ENCODE data around the gene ATOX1. TPM values are rescaled to one million over a fixed set of nuclear protein-coding genes. Genes with fewer than 3 reads are reported as not detected.
"Not testable (repeated sequence)": the region's sequence is repeated elsewhere in the genome, so short reads cannot be mapped to it uniquely, and the experiment has no call there.

The ATOX1 gene
- total RNA-seq, 1 donor from 2014 or later, result 96.3 TPM

DNA sequence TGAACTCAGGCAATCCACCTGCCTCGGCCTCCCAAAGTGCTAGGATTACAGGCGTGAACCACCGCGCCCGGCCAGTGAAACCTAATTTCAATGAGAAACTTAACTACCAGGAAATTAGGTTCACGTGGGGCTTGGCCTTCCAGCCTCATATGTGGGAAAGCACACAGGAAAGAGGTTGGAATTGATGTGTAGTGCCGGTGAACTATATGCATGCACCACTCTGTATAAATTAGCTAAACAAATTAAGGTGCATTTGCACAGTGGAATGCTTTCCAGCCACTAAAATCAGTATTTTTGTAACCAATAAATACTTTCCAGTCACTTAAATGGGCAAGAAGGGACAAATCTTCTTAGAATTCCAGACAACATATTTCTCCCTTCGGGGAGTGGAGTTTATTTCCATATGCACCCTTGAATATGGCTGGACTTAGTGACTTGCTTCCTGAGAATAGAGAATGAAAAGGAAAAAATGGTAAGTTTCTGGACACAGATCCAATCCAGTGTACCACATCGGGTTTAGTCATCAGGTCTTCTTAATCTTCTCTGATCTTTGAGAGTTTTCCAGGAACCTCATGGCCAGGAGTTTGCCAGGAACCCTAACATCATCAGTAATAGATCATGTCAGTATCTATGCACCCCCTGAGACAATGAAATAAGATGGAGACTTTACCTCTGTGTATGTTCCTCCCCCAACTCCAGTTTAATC lies 24.9 kb downstream of the ATOX1 start:
- no peak for DNase-seq

DNA sequence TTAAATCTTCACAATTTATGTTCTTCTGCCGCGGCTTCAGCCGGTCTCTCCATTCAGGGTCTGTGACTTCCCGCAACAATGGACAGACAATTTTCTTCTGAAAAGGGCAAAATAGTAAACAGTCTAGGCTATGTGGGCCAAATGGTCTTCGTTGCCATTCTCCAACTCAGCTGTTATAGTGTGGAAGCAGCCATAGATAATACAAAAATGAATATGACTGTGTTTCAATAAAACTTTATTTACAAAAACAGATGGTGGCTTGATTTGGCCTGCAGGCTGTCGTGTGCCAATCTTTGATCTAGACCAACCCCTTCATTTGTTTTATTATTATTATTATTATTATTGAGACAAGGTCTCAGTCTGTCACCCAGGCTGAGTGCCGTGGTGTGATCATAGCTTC lies 28.1 kb downstream of the ATOX1 start:
- DNase-seq, result no peak

DNA sequence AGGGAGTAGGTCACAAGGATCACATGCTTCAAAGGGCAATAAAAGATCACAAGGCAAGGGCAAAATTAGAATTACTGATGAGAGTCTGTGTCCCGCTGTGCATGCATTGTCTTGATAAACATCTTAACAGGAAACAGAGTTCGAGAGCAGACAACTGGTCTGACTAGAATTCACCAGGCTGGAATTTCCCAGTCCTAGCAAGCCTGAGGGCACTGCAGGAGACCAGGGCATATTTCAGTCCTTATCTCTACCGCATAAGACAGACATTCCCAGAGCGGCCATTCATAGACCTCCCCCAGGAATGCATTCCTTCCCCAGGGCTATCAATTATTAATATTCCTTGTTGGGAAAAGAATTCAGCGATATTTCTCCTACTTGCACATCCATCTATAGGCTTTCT lies 28.8 kb downstream of the ATOX1 start:
- DNase-seq, result not testable (repeated sequence)

DNA sequence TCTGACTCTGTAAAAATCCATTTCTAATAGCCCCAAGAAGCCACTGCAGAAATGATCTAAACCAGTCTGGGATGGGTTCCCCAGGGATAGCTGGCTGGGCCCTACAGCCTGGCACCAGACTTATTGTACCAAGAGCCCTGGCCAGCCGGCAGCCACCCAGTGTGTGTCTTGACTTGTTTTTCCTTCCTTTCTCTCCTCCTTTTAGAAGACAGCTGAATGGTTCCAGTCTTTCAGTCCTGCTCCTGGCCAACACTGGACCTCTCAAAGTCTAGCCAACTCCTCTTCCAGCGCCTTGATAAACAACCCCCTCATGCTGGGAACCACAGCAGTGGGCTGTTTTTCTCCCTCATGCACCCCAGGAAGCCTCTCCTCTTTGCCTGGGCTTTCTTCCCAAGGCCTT lies 34.1 kb downstream of the ATOX1 start:
- DNase-seq, result no peak

DNA sequence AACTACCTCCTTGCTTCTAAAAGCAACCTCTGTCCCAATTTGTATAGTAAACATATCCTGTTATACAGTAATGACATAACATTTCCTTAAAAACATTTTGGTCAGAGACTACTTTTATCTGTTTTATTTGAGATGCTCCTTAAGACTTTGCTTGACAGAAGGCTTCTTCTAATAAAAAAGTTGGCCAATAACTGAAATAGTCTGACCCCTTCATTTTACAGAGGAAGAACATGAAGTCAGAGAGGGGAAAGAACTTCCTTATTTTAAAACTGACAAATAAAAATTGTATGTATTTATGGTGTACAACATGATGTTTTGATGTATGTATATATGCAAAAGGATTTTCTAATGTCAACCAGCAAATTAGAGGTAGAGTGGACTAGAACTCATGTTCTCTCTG lies 35.9 kb downstream of the ATOX1 start:
- DNase-seq, result no peak

DNA sequence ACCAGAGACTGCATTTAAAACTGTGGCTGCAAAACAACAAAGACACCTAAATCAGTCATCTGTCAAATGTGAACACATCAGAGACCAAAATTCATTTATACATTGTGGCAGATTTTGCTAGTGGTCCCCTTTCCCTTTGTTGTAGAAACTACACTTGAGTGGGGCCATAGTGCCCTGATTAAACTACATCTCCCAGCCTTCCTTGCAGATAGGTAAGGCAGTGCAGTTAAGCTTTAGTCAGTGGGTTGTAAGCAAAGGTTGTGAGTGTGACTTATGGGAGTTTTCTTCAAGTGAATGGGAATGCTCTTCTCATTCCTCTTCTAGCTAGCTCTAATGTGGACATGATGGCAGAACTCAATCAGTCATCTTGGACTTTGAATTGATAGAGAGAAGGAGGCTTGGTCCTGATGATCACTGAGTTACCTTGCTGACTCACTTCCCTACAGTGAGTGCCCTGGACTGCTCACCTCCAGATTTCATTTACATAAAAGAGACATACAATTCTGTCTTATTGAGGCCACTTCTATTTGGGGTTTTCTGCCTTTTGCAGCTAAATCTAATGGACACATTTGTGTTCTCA lies 36.5 kb downstream of the ATOX1 start:
- DNase-seq, result no peak

DNA sequence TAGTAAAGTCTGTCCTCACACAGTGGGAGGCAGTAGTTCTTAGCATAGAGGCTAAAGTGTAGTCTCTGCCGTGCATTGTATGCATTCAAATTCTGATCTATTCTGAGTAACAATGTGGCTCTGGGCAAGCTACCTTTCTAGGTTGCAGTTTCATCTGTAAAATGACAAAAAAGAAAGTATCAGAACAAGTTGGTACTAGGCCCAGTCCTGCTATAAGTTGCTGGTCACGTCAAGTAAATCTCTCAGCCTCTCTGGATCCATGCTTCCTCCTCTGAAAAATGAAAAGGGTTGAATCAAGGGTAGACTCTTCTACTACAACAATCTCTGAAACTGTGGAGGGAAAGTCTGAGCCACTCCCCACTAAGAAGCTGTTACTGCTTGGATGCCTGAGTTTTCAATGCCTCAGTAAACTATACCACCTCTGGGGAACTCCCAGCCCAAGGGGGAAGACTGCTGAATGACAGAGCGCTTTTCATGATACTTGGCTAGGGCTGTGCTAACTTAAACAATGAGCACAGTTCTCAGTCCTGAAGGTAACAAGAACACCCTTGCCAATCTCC lies 37.3 kb downstream of the ATOX1 start:
- DNase-seq, result no peak

DNA sequence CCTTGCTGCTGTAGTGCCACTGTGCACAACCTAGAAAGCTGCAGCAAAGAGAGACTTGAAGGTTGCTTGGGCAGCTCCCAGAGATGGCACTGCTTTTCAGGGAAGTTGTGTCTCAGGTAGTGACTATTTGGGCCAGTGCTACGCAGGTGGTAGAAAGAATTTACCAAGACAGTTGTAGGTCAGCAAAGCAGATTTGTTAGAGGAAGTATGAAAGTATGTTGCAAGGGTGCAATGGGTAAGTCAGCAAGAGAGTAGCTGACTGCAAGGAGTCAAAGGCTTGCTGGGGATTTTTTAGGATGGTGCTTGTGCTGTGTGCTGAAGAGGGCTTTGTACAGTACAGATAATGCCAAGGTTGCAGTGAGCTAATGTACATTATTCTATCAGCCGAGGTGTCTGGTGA lies 38.2 kb downstream of the ATOX1 start:
- DNase-seq, result no peak

DNA sequence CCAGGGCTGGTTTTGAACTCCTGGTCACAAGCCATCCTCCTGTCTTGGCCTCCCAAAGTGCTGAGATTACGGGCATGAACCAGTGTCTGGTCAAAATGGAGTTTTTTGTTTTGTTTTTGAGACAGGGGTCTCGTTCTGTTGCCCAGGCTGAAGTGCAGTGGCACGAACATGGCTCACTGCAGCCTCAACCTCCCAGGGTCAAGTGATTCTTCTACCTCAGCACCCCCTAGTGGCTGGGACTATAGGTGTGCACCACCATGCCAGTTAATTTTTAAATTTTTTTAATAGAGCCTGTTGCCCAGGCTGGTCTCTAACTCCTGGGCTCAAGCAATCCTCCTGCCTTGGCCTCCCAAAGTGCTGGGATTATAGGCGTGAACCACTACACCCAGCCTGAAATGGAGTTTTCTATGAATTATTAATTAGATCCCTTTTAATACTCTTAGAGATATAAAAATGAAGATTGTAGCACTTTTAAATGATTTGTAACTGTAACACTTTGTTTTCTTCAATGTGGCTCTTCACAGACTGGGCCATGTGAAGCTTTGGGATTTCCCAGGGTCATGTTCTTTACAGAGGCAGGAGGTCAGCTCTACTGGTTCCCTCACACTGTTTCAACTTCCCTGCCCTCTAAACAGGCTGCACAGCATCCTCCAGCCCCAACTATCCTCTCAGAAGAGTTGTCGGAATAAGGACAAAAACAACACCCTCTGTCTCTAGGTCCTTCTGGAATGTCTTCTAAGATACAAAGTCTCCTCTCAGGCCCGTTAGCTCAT lies 39.0 kb downstream of the ATOX1 start:
- peak; percentile 80 for DNase-seq

DNA sequence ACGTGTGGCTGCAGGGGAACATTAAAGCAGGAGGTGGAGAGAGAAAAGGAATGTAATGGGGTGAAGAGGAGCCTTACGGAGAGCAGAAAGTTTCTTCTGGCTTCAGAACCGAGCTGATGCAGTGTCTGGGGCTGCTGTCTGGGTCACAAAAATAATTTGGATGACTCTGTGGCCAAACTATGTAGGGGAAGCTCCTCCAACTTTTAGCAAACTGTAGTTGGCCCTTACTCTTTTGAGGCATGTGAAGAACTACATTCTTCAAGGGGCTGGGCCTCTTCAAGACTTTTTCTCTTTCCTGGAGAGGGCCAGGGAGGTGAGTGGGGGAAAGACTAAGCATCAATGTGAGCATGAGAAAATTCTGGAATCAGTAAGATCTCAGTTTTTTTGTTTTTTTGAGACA lies 39.8 kb downstream of the ATOX1 start:
- no peak for DNase-seq

DNA sequence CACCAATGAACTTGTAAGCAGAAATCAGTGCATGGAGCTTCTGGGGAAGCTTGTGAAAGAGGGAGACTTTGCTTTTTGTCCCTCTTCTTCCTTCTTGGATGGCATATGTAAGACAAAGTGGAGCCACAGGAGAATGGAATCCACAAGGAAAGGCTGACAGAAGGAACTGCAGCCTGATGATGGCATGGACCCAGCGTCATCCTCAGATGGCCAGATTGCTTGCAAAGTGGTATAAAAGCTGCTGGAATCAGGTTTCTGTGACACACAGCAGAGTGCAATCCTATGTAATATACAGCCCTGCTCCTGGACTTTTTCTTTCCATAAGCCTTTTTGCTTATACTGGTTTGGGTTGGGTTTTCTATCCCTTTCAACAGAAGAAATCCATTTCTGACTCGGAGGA lies 40.3 kb downstream of the ATOX1 start:
- DNase-seq, result no peak

DNA sequence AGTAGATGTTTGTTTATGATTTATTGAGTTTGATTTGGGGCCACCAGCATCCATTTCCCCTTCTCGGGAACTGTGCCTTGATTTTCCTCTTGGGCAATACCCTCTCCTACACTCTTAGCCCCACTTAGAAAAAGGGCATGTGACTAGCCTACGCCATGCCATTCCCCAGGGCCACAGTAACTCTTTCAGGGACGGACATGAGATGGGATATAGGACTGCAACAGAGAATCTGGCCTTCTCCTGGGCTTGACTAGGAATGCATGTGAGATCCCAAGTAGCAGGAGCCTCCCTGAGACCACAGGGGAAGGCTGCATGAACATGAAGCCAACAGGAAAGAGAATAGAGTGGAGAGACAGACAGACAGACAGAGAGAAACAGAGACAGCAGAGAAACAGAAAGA lies 41.0 kb downstream of the ATOX1 start:
- no peak for DNase-seq

DNA sequence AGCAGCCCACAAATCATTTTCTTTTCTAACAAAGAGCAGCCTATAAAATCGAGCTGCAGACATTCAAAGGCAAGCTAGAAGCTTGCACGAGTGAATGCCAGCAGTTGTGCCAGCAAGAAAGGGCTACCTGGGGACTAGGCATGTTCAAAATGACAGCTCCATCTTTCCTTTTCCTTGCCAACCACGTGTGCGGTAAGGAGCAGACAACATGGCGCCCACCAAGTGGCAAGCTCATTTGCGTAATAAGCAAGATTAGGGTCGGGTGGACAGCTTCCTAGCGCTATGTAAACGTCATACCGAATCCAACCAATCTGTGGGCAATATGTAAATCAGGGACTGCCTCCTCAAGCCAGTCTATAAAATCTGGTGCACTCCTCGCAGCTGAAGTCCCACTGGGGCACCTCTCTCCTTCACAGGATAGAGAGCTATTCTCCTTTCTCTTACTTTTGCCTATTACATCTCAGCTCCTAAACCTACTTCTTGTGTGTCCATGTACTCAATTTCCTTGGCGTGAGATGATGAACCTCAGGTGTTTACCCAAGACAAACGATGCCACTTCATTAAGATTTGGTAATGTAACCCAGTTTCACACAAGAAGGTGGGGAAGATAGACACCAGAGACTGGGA lies 49.2 kb downstream of the ATOX1 start:
- DNase-seq, result no peak

DNA sequence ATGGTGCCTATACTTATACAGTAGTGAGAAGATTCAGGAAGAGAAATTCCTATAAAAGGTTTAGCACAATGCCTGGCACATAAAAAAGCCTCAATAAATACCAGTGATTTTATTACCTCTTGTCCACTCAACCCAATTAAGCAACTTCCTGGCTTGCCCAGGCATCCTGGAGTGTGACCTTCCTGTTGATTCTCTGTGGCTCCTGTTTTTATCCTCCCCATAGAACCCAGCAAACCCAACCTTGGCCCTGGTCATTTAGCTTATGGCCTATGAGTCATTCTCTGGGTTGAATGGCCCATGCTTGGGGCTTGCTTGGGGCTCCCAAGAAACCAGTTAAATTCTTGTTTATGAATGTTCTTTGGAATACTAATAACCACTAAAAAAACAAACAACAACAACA lies 50.3 kb downstream of the ATOX1 start:
- DNase-seq, result peak; percentile 61

DNA sequence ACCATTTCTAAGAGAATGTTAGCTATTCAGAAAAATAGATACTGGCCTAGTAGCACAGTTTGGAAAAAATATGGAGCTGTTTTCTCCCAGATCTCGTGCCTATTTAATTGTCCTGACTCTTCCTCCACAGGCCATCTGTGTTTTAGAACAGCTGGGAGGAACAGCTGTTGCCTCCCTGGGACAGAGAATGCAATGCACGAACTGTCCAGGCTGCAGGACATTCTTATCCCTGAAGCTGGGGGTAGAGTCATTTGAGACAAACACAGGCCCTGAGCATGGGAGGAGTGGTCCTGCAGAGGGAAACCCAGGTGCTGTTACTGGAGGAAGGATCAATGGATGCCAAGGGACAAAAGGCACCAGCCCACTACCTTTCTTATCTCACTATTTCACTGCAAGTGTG lies 50.9 kb downstream of the ATOX1 start:
- DNase-seq, result peak; percentile 33

DNA sequence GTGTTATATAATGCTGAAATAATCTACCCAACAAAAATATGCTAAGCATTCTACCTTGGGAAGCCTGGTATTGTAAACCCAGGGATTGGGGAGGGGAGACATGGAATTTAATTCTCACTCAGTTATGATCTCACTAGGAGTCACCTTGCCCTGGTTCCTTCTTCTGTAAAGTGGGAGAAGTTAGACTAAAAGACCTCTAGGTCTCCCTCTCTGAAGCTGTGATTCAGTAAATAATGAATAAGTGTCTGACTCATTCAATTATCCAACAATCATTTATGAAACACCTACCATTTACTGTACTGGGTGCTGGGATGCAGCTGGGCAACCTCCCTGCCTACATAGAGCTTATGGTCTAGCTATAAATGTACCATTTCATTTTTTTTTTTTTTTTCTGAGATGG lies 51.5 kb downstream of the ATOX1 start:
- no peak for DNase-seq

DNA sequence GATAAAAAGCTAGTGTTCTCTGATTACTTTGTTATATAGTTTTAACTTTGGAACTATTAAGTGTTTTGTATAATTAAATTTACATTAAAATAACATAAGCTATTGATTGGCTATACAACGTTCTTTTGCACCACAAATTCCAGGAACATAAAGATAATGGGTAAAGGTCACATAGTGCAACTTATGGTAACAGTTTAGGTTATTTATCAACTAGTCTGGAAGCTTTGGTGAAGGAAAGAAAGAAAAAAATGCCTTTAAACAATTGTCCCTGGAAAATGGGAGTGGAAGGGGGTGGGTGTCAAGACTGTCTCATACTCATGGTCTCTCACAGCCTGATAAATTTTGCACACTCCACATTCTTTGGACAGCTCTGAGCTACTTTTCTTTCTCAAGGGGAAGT lies 54.7 kb downstream of the ATOX1 start:
- no peak for DNase-seq

DNA sequence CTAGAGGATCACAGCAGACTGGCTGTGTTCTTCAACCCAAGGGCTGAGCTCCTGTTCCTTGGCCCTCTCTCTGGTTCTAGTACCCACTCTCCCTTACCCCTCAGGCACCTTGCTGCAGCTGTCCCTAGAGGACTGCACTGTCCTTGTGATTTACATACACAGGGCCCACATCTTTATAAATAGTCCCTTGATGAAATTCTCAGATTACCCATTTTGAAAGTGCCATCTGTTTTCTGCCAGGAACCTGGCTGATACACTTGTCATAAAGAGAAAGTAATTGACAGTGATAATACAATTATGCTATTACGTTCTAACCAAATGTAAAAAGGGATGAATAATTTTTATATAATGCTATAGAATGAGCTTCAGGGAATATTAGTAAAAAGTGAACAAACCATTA lies 55.2 kb downstream of the ATOX1 start:
- no peak for DNase-seq

DNA sequence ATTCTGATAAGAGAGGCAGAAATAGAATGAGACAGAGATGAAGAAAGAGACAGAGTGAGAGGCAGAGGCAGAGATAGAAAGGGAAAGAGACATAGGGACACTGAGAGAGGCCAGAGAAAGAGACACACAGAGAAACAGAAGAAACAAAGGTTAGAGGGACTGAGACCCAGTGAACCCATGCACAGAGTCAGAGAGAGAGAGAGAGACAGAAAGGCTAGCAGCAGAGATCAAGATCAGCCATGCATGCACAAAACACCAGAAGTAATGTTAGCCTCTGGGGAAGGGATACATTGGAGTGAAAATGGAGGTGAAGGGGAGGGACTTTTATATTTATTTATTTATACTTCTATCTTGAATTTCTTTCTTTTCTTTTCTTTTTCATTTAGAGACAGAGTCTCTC lies 57.6 kb downstream of the ATOX1 start:
- DNase-seq, result no peak

DNA sequence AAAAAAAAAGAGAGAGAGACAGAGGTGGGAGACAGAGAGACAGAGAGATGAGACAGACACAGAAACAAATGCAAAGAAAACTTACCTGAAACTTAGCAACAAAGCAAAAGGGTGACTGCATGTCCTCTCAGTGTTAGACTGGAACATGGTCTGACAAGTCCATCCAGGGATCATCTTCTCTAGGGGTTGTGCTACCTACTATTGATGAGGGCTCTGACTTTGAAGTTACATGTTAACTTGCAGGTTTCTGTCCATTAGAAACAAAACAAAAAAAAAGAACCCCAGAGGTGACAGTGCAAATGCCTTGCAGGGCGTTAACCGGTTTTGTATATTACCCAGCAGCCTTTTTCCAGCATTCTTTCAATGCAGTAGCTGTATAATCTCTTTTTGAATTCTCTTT lies 58.1 kb downstream of the ATOX1 start:
- no peak for DNase-seq

DNA sequence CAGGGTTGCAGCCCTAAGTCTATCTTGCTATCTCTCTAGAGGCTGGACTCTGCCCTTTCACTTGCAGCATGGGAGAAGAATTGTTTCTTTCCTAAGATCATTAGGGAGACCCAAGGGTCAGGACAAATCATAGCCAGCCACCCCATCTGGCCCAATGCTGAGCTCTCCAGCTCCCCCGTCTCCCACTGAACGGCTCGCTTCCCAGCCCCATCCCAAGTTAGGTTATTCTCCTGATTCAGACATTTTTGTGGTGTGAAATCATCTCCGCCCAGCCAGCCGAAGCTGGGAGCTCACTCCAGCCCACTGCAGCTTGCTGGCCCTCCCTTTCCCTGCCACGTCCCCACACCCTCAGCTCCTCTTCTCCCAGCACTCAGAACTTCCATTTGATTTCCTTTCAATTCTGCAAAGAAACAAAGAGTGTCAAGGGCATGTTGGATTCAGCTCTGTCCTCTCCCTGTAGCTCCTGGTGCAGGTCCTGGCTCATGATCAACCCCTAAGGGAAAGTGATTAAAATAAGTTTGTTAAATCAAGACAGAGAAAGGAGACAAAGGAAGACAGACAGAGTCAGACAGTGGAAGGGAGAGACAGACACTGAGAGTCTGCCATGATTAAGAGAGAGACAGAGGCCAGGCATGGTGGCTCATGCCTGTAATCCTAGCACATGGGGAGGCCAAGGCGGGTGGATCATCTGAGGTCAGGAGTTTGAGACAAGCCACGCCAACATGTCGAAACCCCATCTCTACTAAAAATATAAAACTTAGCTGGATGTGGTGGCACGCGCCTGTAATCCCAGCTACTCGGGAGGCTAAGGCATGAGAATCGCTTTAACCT lies 59.1 kb downstream of the ATOX1 start:
- peak; percentile 94 for DNase-seq

DNA sequence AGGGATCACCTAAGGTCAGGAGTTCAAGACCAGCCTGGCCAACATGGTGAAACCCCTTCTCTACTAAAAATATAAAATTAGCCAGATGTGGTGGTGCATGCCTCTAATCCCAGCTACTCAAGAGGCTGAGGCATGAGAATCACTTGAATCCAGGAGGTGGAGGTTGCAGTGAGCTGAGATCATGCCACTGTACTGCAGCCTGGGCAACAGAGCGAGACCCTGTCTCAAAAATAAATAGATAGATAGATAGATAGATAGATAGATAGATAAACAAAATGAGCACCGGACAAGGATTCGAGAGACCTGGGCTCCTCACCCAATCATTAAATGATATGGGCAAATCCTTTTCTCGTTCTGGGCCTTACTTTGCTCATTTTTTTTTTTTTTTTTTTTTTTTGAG lies 60.4 kb downstream of the ATOX1 start:
- not testable (repeated sequence) for DNase-seq
